NCI-H524 (cell line): ENCODE data around the gene POLN.

Experiments
- DNase-seq, 2 experiments: peaks; one replicate each; lab custom pipeline; 2025; lab: John Stamatoyannopoulos, UW

POLN gene

DNA sequence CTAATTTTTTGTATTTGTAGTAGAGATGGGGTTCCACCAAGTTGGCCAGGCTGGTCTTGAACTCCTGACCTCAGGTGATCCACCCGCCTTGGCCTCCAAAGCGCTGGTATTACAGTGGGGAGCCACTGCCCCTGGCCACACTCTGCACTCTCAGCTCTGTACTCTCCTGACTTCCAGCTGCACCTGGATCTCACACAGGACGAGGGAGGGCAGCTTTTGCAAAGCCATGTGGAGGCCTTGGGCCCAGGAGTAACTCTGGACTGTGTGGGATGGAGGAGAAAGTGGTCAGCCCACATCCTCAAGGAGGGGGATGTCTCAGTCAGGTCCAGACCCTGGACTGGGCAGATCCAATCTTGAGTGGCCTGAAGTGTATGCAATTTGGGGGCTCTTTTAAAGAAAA is 159.8 kb downstream of the POLN start:
- no peak for DNase-seq

DNA sequence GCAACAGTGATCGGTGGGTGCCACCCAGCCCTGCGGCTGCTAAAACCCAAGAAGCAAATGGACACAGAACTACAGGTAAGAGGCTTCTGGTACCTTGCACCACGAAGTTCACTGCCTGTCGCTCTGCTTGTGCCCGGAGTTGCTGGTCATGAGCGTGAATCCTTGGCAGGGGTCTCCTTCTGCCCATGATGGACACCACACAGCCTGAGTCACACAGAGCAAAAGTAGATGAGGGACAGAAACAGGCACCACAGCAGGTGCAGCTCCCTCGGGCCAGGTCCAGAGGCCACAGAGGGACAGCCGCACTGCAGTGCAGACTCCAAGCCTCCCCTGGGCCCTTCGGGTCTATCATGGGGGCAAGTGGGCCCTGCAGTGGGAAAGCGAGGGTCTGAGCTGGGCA is 160.4 kb downstream of the POLN start:
- DNase-seq, result no peak

DNA sequence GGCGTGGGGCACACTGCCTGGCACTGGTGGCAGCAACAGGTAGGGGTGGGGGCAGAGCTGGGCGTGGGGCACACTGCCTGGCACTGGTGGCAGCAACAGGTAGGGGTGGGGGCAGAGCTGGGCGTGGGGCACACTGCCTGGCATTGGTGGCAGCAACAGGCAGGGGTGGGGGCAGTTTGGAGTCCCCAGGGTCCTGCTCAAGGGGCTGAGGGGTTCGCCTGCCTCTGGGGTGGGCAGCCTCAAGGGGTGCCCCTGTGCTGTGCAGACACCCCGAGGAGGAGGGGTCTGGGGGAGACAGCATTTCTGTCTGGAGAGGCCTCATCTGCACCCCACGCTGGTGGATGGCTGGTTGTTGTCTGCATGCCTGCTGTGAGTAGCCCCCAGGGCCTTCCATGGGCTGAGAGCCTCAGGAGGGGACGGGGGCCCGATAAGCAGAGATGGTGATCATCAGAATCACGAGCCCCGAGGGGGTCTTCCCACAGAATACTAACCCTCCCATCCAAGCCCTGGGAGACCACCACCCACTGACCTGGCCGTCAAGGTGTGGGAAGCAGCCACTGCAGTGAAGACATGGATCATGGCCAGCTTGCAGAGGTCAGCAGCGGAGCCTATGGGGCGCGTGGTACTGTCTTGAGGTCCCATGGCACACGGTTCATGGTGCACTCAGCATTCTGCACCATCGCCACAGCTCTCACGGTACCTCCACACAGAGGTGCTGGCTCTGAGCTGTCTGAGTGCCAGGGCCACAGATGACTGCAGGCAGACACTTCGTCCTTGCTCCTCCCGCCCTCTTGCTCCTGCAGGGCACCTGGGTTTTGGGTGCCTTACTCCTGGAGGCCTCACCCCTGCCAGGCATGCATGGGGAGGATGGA is 161.3 kb downstream of the POLN start:
- DNase-seq, result no peak

DNA sequence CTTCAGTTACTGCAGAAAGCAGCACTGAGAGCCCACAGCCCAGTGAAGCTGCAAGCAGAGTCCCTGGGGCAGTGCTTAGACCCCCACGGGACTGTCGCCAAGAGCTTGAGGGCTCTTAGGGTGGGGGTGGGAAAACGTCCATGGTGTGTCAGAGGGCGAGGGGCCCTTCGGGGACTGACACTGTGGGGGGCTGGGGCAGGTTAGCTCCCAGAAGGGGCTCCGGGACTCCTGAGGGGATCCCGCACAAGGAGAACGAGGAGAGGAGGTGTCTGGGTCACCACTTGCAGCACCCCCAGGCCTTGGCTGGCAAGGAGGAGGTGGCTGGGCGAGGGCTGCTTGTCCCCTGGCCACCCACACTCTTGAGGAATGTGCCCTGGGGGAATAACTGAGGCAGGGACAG is 162.0 kb downstream of the POLN start:
- no peak for DNase-seq

DNA sequence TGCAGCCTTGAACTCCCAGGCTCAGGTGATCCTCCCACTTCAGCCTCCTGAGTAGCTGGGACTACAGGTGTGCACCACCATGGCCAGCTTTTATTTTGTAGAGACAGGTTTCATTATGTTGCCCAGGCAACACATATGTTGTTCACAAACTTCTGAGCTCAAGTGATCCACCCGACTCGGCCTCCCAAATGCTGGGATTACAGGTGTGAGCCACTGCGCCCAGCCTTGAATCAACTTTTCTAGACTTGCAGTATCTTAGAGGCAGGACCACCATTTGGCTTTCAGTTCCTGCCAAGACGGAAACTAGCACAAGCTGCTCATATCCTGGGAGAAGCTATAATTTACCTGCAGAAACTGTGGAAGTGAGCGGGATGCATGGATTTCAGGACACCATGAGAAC is 162.9 kb downstream of the POLN start:
- DNase-seq, result no peak

DNA sequence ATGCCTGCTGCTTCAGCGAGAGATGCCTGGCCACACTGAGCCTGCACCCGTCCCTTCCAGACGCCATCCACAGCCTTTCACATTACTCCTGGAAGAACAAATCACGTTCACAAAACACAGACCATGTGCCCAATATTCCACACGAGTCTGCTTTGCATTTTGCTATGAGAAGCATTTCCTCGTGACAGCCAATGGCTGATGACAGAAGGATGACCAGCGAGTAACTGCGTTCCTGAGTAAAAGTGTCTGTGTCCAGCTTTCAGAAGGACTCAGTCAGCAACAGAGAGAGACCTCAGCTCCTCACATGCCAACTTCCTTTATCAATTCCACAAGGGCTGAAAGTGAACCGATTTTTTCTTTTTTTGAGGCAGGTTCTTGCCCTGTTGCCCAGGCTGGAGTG is 163.3 kb downstream of the POLN start:
- no peak for DNase-seq

DNA sequence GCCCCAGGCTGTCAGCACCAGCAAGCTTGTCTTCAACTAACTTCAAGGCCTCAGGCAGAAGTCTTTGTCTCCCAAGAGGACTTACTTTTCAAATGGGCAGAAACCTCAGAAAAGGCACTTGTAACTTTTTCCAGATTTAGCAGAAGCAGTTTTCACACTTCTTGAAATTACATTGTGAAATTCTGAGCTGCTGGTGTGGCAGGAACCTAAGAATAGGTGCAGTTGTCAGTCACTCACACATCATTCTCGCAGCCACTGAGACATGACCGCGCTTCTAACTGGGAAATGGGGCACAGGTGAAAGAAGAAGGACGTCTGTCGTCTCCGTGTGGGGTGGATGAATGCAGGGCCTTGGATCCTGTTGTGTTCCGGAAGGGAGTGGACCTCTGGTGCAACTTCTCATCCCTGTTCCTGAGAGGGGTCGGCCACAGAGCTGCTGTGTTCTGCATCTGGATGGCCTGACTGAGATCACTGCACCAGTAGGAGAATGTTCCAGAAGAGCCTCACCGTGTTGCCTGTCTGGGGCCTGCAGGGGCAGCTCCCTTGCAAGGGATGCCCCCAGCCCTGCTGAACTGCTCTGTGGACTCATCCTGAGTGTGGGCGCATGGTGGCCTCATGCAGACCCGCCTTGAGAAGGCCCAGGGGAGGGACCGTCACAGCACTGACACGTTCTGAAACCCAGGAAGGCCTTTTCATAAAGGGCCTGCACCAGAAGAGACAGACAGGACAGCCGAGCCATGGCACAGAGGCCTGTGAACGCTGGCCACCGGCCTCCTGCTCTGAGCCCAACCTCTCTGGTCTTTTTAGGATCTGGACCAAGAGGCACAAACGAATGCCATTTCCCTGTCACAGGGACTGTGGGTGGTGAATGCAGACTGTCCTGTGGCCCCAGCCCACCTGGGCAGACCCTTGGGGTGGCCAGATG is 164.1 kb downstream of the POLN start:
- DNase-seq, result no peak

DNA sequence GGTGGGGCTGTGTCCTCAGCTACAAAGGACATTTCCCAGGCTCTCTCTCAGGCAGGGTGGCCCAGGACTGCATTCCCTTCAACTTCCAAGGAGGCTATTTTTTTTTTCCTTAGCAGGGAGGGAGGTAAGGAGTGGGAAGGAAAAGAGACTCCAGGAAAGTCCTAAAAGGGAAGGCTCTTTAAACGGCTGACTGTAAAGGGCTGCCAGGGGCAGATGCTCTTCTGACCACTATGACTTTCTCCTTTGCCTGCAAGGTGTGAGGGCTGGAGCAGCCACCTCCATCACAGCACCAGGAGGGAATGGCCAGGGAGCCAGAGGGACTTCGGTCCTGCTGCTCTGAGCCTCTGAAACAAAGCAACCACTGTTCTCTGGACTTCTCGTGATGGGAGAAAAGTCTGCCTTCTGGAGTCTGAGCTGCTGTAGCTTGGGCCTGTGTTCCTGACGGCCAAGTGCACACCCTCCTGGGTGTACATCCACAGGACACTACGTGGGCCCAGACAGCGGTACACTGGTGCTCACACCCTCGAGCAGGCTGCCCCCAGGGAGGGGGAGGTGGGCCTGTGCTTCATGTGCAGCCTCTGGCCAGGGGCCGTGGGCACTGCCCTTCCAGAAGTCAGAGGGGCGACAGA is 164.9 kb downstream of the POLN start:
- no peak for DNase-seq

DNA sequence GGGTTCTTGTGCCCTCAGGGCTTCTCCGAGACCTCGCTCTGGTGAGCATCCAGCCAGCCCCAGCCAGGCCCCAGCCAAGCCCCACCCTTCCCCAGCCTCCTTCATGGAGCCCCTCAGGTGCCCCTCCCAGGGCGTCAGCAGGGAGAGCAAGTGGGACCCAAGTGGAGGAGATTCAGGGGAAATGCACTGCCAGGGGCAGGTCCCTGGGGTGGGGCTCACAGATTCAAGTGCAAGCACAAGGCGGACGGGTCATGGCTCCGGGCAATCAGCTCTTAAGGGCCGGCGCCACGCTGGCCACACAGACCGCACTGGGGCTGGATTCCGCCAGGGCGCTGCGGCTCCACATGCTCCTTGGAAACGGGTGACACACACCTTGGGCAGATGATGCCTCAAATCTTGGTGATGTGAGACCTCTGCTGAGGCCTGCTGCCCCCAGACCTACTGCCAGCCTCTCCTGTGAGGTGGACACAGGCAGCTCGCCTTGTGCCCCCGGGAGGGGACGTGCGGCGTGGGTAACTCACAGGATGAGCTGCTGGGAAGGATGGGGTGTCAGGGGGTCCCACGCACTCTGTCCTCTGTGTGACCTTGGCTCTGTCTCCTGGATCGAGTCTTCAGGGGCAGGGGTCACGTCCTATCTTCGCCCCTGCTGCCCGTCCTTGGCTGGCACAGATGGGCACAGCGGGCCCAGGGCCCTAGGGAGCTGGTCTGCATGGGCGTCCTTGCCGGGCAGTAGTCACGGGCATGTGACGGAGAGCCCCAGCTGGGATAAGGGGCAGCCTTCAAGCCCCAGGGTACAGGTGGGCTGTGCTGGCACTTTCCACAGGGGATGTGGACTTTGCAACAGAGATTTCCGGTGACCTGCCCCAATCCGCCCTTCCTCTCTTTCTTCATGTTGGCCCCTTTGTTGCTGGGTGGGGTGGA is 165.7 kb downstream of the POLN start:
- DNase-seq, result no peak

DNA sequence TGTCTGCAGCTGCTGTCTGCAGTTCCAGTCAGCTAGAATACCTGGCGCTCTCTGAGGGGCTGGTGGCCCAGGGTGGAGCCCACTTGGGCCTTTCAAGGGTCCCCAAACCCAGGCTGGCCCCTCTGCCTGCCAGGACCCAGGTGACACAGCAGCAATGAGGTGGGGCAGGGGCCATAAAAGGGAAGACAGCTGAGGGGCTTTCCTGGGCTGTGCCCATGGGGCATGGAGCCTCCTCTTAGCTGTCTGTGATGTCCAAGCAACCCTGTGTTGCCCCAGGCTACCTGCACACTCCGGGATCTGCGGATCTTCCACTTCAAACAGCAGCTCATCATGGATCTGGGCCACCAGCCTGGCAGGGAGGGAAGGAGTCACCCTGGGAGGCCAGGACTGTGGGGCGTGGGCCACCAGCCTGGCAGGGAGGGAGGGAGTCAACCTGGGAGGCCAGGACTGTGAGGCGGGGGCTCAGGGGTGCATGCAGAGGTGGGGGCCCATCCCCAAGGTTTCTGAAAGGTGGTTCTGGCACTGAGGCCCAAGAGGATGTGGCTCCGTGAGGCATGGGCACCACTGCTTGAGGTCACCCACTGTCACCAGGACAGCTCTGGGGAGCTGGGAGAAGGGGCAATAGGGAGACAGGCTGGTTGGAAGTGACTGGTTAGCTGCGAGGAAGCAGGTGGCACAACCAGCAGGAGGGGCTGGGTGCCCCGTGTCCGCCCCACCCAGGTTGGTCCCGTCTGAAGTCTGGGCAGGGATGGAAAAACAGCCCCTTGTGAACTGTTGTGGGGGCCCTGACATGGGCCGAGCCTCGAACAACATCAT is 166.5 kb downstream of the POLN start:
- DNase-seq, result no peak

DNA sequence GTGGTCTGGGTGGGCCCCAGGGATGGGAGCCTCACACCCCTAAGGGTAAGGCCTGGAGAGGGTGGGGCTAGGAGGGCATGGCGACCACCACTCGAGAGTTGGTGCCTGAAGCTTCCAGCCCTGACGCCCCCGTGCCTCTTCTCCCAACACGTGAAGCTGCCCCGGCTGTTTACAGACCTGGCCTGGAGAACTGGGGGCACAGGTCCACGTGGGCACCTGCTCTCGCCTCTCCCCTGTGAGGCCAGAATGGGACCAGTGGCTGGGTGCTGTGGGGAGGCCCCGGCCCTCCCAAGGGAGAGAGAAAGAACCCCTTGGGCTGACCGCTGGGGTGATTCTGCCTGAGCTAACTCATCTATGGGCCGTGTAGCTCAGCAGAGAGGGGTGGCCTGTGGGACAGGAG is 167.3 kb downstream of the POLN start:
- DNase-seq, result no peak

DNA sequence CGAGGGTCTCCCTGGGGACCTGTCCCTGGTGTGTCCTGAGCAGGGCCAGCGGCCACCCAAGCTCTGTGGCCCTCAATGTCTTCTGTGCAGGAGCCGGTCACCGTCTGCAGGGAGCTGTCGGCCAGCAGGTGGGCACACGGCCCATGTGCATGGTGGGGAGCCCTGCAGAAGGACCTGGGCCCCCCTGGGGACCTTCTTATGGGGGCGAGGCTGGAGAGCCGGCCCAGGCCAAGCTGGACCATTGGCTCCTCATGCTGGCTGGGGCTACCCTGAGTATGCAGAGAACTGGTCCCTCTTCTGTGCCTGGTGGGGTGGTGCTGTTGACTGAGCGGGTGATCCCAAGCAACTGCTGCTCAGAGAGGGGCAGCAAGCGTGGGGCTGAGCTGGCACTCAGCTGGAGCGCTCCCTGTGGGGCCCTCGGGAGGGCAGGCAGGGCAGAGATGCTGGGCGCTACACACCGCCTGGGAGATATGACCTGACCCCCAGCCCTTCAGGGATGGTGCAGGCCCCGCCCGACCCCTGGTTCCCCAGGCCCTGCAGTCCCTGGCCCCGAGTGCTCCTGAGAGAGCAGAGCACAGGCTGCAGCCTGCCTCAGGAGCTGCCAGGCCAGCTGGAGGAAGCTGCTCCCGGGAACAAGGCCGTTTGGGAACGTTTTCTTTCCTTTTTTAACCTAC is 168.0 kb downstream of the POLN start:
- DNase-seq, result no peak

DNA sequence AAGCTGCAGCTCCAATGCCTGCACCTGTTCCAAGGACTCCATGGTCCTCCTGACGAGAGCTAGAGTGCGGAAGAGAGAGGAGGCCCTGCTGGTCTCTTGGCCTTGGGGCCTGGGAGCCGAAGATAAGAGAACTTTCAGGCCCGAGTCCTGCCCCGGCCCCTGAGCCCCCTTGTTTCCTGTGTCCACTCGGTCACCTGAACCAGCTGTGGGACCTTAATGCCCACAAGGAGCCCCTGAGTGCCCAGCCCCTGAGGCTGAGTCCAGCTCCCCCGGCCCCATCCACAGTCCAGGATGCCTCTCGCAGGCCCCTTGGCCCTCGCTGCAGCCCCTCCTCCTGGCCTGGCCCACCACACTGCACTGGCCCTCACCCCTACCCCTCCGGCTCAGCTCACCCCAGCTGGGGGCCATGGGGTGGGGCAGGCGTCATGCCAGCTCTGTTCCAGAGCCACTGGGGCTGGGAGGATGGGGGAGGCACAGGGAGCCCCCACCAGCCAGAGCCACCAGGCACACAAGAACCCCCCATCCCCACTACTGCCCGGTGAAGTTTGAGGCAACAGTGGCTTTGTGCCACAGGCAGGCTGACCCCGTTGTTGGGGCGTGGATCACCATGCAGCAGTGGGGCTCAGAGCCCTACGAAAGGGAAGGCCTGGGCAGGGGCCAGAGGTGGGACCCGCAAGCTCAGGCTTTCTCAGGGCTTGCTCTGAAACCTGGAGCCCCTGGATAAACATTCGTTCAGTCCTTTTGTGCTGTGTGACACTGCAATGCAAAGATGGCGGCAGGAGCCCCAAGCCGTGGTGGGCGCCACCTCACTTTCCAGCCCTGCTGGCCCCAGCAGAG is 168.7 kb downstream of the POLN start:
- DNase-seq, result no peak

DNA sequence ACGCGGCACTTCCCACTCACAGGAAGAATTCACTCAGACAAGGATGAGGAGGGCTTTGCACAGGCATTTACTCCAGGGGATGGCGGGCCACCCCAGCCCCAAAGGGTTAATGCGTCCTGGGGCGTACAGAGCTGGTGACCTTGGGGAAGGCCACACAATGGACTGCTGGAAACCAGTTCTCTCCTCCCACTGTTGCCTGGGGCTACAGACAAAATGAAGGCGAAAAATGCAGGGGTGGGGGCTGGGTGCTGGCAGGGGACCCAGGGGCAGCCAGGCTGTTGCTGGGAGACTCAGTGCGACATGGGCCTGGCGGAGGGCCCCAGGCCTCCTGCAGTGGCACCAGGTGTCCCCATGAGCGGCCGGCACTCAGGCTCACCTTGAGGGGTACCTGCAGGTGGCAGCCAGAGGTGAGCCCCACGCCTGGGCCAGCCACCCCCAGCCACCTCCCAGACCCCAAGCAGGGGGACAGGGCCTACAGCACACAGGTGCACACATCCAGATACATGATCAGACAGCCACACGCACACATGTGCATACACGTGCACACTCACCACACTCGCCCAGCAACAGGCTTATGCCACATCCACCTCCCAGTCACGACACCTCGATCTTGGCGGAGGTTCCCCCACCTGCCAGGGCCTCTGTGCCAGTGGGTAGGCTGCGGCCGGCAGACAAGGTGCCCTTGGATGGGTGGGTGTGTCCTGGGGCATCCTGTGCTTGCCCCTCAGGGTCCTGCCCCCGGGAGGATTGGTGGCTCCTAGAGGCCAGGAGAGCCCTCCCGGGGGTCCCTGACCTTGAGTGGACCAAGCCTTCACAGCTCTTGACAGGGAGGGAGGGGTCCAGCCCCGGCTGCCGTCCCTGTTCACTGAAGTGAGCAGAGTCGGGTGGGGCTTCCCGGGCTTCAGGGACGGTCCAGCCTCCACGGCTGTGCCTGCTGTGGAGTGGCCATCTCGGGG is 169.7 kb downstream of the POLN start:
- no peak for DNase-seq

DNA sequence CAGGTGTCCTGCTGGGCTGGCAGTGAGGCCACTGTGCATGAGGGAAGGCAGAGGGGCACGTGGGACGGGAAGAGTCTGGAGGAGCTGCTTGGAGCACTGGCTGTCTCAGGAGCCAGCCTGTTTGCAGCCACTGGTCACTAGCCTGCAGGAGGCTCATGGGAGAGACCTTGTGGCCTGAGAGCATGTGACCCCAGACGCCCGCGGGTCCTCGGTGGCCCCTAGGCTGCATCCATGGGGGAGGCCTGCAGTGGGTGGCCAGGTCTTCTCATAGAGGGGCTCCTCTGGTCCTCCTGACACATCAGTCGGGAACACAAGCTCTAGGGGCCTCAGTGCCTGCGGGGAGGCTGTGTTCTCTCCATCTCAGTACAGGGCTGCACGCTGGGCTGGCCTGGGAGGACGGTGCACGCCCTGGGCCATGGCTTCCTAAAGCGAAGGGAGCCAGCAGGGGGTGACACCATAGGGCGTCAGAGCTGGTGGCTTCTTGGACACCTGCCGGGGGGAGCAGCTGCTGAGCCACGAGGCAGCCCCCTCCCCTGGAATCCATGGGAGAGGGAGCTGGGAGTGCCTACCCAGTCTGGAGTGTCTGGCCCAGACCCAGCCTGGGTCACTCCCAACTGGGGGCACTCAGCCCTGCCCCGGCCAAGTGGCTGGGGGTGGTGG is 170.5 kb downstream of the POLN start:
- DNase-seq, result no peak

DNA sequence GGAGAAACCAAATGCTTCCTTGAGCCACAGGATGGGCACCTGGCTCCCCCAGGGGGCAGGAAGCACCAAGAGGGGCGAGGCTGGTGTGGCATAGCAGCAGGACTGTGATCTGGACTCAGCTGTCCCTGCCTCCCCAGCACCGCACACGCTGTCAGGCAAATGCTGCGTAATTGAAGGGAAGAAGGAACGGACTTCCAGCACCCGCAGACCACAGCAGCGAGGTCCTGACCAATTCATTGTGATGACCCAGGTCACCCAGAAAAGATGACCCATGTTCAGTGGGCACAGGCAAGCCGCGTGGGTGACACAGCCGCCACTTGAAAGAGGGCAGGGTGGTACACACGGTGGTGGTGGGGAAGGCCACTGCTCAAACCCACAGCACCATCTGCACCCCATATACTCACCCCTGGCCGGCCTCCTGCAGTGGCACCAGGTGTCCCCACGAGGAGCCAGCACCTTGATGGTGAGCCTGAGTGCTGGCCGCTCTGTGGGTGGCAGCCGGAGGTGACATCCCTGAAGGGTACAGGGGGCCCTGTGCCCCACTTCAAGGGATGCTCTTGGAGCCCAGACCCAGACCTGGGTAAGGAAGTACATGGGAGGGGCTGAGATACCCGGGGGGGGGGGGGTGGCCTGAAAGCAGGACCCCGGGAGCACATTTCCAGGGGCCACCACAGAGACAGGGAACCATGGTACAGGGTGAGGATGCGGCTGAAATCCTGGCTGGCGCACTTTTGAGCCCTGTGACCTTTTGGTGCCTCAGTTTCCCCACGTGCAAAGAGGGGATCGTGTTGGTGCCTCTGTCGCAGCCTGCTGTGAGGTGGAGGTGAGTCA is 171.3 kb downstream of the POLN start:
- DNase-seq, result no peak

DNA sequence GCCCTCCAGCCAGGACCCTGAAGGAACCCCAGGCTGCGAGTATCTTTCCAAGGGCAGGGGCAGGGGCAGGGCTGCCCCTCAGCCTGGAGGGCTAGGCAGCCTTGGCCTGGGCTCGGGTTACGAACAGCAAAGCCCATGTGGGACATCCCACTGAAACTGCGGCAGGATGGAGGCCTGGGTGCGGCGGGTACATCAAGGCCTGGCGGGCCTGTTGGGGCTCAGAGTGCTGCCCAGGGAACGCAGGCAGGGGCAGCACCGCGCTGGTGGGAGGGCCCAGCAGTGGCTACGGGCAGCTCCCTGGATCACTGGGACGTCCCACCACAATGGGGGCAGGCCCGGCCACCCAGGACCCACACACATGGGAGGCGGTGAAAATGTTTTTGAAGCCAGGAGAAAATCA is 171.9 kb downstream of the POLN start:
- no peak for DNase-seq
